Osteocyte (in vitro differentiated cells): ENCODE data around the gene RYK. TPM values are rescaled to one million over a fixed set of nuclear protein-coding genes. Genes with fewer than 3 reads are reported as not detected.
"Not testable (repeated sequence)": the region's sequence is repeated elsewhere in the genome, so short reads cannot be mapped to it uniquely, and the experiment has no call there.

ENCODE experiments used
- DNase-seq: peaks from one replicate; pipeline ENCODE4 v3.0.0; 2021; ENCODE audit warnings: mixed read lengths; ENCODE audit not compliant: unreplicated experiment; ENCODE audit errors: extremely low spot score
- H3K27ac Mint-ChIP-seq: one replicate; pipeline ENCODE4 v1.8.0; 2021; ENCODE audit warnings: mild to moderate bottlenecking, mixed read lengths; ENCODE audit not compliant: unreplicated experiment
- H3K27me3 Mint-ChIP-seq: one replicate; pipeline ENCODE4 v1.8.0; 2021; ENCODE audit warnings: mixed read lengths; ENCODE audit not compliant: unreplicated experiment
- H3K36me3 Mint-ChIP-seq: one replicate; pipeline ENCODE4 v1.8.0; 2021; ENCODE audit warnings: mixed read lengths; ENCODE audit not compliant: unreplicated experiment
- H3K4me1 Mint-ChIP-seq: one replicate; pipeline ENCODE4 v1.8.0; 2021; ENCODE audit warnings: mixed read lengths; ENCODE audit not compliant: unreplicated experiment
- H3K4me3 Mint-ChIP-seq: one replicate; pipeline ENCODE4 v1.8.0; 2021; ENCODE audit warnings: mild to moderate bottlenecking, moderate library complexity, mixed read lengths; ENCODE audit not compliant: unreplicated experiment
- H3K9me3 Mint-ChIP-seq: one replicate; pipeline ENCODE4 v1.8.0; 2021; ENCODE audit warnings: mixed read lengths; ENCODE audit not compliant: unreplicated experiment
- CTCF ChIP-seq: fragments of 200-600 bp; sonication (generic); IDR thresholded peaks from 2 replicates; pipeline ENCODE4 v1.5.0; 2021; ENCODE audit warnings: antibody characterized with exemption, mild to moderate bottlenecking, moderate library complexity
- total RNA-seq: library from RNA; stranded (reverse); gene quantifications from 2 replicates; pipeline ENCODE4 v1.2.1, GENCODE V29; 2021

RYK gene
- total RNA-seq, 1 donor from 2014 or later = 70.7 TPM

- Mint-ChIP-seq H3K4me3 (no peak overlapping the region), H3K27me3 (no peaks in the 10 kb centered on the region), H3K4me1 (peaks cover 11% of the 10 kb centered on the region), H3K9me3 (no peaks in the 10 kb centered on the region), H3K36me3 (peaks cover 24% of the 10 kb centered on the region), H3K27ac (no peak overlapping the region)
- DNase-seq = no peak
- TF ChIP-seq CTCF = peak; percentile 83
Observed at GRCh38 chr3:134211797-134212196, 38.9 kb downstream of the RYK start.

- no peak for DNase-seq
- TF ChIP-seq CTCF = no peak
- H3K4me3 Mint-ChIP-seq = no peak overlapping the region
- H3K36me3 Mint-ChIP-seq = peaks cover 39% of the 10 kb centered on the region
- no peaks in the 10 kb centered on the region for H3K9me3 Mint-ChIP-seq
- H3K4me1 Mint-ChIP-seq = peaks cover 11% of the 10 kb centered on the region
- H3K27me3 Mint-ChIP-seq = no peaks in the 10 kb centered on the region
- H3K27ac Mint-ChIP-seq = no peak overlapping the region
Observed at GRCh38 chr3:134205451-134205850, 45.2 kb downstream of the RYK start.

- H3K4me3 Mint-ChIP-seq = no peak overlapping the region
- no peak for DNase-seq
- H3K27ac Mint-ChIP-seq = peak overlapping the region; percentile 16
- H3K27me3 Mint-ChIP-seq = no peaks in the 10 kb centered on the region
- H3K36me3 Mint-ChIP-seq = peaks cover 30% of the 10 kb centered on the region
- TF ChIP-seq CTCF = no peak
- H3K4me1 Mint-ChIP-seq = peaks cover 11% of the 10 kb centered on the region
- no peaks in the 10 kb centered on the region for H3K9me3 Mint-ChIP-seq
Observed at GRCh38 chr3:134201201-134202130, 49.2 kb downstream of the RYK start.

GRCh38 chr3:134199880-134200279, 50.8 kb downstream of the RYK start:
- H3K4me3 Mint-ChIP-seq, H3K9me3 Mint-ChIP-seq, H3K27me3 Mint-ChIP-seq, H3K27ac Mint-ChIP-seq, DNase-seq: not testable (repeated sequence)
- H3K4me1 Mint-ChIP-seq = peaks cover 11% of the 10 kb centered on the region
- peaks cover 28% of the 10 kb centered on the region for H3K36me3 Mint-ChIP-seq

- DNase-seq = no peak
- TF ChIP-seq CTCF = no peak
- no peaks in the 10 kb centered on the region for H3K9me3 Mint-ChIP-seq
- H3K27me3 Mint-ChIP-seq = no peaks in the 10 kb centered on the region
- no peak overlapping the region for H3K27ac Mint-ChIP-seq
- peaks cover 26% of the 10 kb centered on the region for H3K36me3 Mint-ChIP-seq
- peaks cover 11% of the 10 kb centered on the region for H3K4me1 Mint-ChIP-seq
- H3K4me3 Mint-ChIP-seq = no peak overlapping the region
Observed at GRCh38 chr3:134199240-134199639, 51.4 kb downstream of the RYK start.
